A673 (cell line): ENCODE measurements around the gene ATG2B. TPM values are rescaled to one million over a fixed set of nuclear protein-coding genes. Genes with fewer than 3 reads are reported as not detected.

Experiments
- BruUV-seq: library from RNA; stranded (reverse); fragments of 400-500 nt; replicated peaks from 2 replicates; lab custom pipeline; 2021; lab: Mats Ljungman, UMichigan
- CTCF ChIA-PET: fragments of 300-600 bp; sonication (Branson Sonifier 250); formaldehyde crosslinking; loops from one replicate; lab custom pipeline; 2022; ENCODE audit warnings: antibody characterized with exemption; lab: Charles Lee
- POLR2A ChIA-PET: fragments of 300-600 bp; sonication (Branson Sonifier 250); formaldehyde crosslinking; loops from one replicate; lab custom pipeline; 2022; ENCODE audit warnings: antibody characterized with exemption; ENCODE audit not compliant: low non-redundant PET; lab: Charles Lee
- DNase-seq: peaks from one replicate; pipeline ENCODE4 v3.0.0-alpha.2; 2015; ENCODE audit warnings: low spot score
- H3K27ac ChIP-seq: fragments of 200-600 bp; sonication (generic); 2 replicates; pipeline ENCODE4 v1.5.1; 2016; ENCODE audit warnings: mixed run types, low read depth, mild to moderate bottlenecking, mixed read lengths, antibody characterized with exemption, low read length; ENCODE audit not compliant: poor library complexity, severe bottlenecking
- H3K27me3 ChIP-seq: fragments of 200-600 bp; sonication (generic); replicated peaks from 2 replicates; pipeline ENCODE4 v1.6.1; 2017; ENCODE audit warnings: mixed run types, low read depth, mild to moderate bottlenecking, mixed read lengths, antibody characterized with exemption, low read length; ENCODE audit not compliant: insufficient read depth, poor library complexity
- H3K36me3 ChIP-seq: fragments of 200-600 bp; sonication (generic); 2 replicates; pipeline ENCODE4 v1.6.1; 2016; ENCODE audit warnings: mixed run types, mild to moderate bottlenecking, mixed read lengths, antibody characterized with exemption, low read length; ENCODE audit not compliant: insufficient read depth, poor library complexity, severe bottlenecking
- H3K4me1 ChIP-seq: fragments of 200-600 bp; sonication (generic); 2 replicates; pipeline ENCODE4 v1.6.1; 2017; ENCODE audit warnings: mixed run types, mild to moderate bottlenecking, mixed read lengths, antibody characterized with exemption, low read length; ENCODE audit not compliant: insufficient read depth, poor library complexity, severe bottlenecking
- H3K4me3 ChIP-seq: fragments of 200-600 bp; sonication (generic); 2 replicates; pipeline ENCODE4 v1.5.1; 2016; ENCODE audit warnings: low read depth, mixed run types, mild to moderate bottlenecking, mixed read lengths, low read length; ENCODE audit not compliant: poor library complexity, severe bottlenecking
- H3K9me3 ChIP-seq: fragments of 200-600 bp; sonication (generic); 2 replicates; pipeline ENCODE4 v1.6.1; 2016; ENCODE audit warnings: mixed run types, low read depth, mild to moderate bottlenecking, mixed read lengths, antibody characterized with exemption, low read length; ENCODE audit not compliant: poor library complexity, severe bottlenecking
- CTCF ChIP-seq: fragments of 300-800, 200-600 bp; sonication (generic); conservative IDR thresholded peaks from 2 replicates; pipeline ENCODE4 v1.5.1; 2017; ENCODE audit warnings: low read depth, mild to moderate bottlenecking, antibody characterized with exemption, low read length, moderate library complexity, mixed read lengths
- EZH2 ChIP-seq: fragments of 200-600 bp; sonication (generic); IDR thresholded peaks from 2 replicates; pipeline ENCODE4 v1.6.1; 2017; ENCODE audit warnings: borderline replicate concordance, low read depth, mild to moderate bottlenecking, mixed read lengths, antibody characterized with exemption, low read length; ENCODE audit not compliant: poor library complexity, severe bottlenecking
- intact Hi-C: fragments of 100-400 bp; cut with micrococcal nuclease; formaldehyde crosslinking; loops from one replicate; pipeline ENCODE4 v1.10.0; 2022; ENCODE audit not compliant: unreplicated experiment
- total RNA-seq: library from RNA; stranded (reverse); gene quantifications from 2 replicates; pipeline ENCODE4 v1.2.3, GENCODE V29; 2021

Gene ATG2B
- total RNA-seq, 1 experiment from 2014 or later, result 22.7 TPM

GRCh38 chr14:96409701-96410100 is 46.6 kb upstream of the ATG2B start:
- DNase-seq, result no peak
- POLR2A ChIA-PET, result no interaction called here
- no peak for TF ChIP-seq EZH2
- TF ChIP-seq CTCF, result no peak
- intact Hi-C loops, result no loop called here
- CTCF ChIA-PET, result no interaction called here
- Histone ChIP-seq H3K27ac (no peak overlapping the region), H3K27me3 (no peaks in the 10 kb centered on the region), H3K36me3 (no peaks in the 10 kb centered on the region), H3K9me3 (no peaks in the 10 kb centered on the region), H3K4me3 (no peak overlapping the region), H3K4me1 (no peaks in the 10 kb centered on the region)
- BruUV-seq, result no TSS peak

GRCh38 chr14:96408608-96409007 is 45.5 kb upstream of the ATG2B start:
- CTCF ChIA-PET, result no interaction called here
- no peak overlapping the region for H3K27ac ChIP-seq
- POLR2A ChIA-PET, result no interaction called here
- no peak for DNase-seq
- no peaks in the 10 kb centered on the region for H3K27me3 ChIP-seq
- BruUV-seq, result no TSS peak
- no peaks in the 10 kb centered on the region for H3K36me3 ChIP-seq
- H3K4me3 ChIP-seq, result no peak overlapping the region
- intact Hi-C loops, result no loop called here
- H3K4me1 ChIP-seq, result no peaks in the 10 kb centered on the region
- H3K9me3 ChIP-seq, result no peaks in the 10 kb centered on the region
- TF ChIP-seq EZH2, result no peak
- no peak for TF ChIP-seq CTCF

GRCh38 chr14:96407935-96408570 is 44.9 kb upstream of the ATG2B start:
- CTCF ChIA-PET, result no interaction called here
- Histone ChIP-seq H3K4me3 (no peak overlapping the region), H3K4me1 (no peaks in the 10 kb centered on the region), H3K36me3 (no peaks in the 10 kb centered on the region), H3K9me3 (no peaks in the 10 kb centered on the region), H3K27me3 (no peaks in the 10 kb centered on the region), H3K27ac (no peak overlapping the region)
- no peak for TF ChIP-seq CTCF
- no peak for TF ChIP-seq EZH2
- intact Hi-C loops, result no loop called here
- no TSS peak for BruUV-seq
- DNase-seq, result no peak
- POLR2A ChIA-PET, result no interaction called here
